H1 (cell line): ENCODE results near the gene HDX. TPM values are rescaled to one million over a fixed set of nuclear protein-coding genes. Genes with fewer than 3 reads are reported as not detected.

ENCODE experiments used
- CTBP2 ChIP-seq: IDR thresholded peaks from 2 replicates; pipeline ENCODE4 v1.7.0; 2011; ENCODE audit warnings: borderline replicate concordance, mild to moderate bottlenecking, moderate library complexity, mixed read lengths, low read length; ENCODE audit not compliant: insufficient read depth, insufficient read length
- GTF2F1 ChIP-seq: IDR thresholded peaks from 2 replicates; pipeline ENCODE4 v1.6.1; 2012; ENCODE audit warnings: low read depth, low read length, improper control_type of control experiment, borderline replicate concordance
- SIN3A ChIP-seq, 2 experiments: IDR thresholded peaks in 1 of 2; conservative IDR thresholded peaks in 1 of 2; 2 replicates each; pipeline ENCODE4 v1.6.1; 2011 to 2012; ENCODE audit warnings: low read length in 2 of 2, improper control_type of control experiment in 1 of 2, low read depth in 1 of 2, mild to moderate bottlenecking in 1 of 2
- SRF ChIP-seq: IDR thresholded peaks from 2 replicates; pipeline ENCODE4 v1.6.1; 2011; ENCODE audit warnings: mild to moderate bottlenecking, low read depth, low read length, moderate library complexity
- TEAD4 ChIP-seq: IDR thresholded peaks from 2 replicates; pipeline ENCODE4 v1.6.1; 2012; ENCODE audit warnings: low read depth, low read length, inconsistent platforms, mixed read lengths
- polyA plus RNA-seq, 7 experiments: library from polyadenylated mRNA; depleted of rRNA in 3 of 7; stranded (reverse) in 5 of 7; unstranded in 2 of 7; fragments of >200 nt in 5 of 7; fragments of 200-250 nt in 2 of 7; gene quantifications; 1 replicate in 5 of 7; 2 replicates in 1 of 7; 4 replicates in 1 of 7; pipeline versions ENCODE4 v1.2.1 to v1.2.3, GENCODE V29; 2011 to 2013; ENCODE audit warnings: missing spikeins in 2 of 7, mixed read lengths in 2 of 7
- total RNA-seq: library from RNA; stranded (reverse); fragmentation: NEBNext Ultra II Directional; extraction: Animal tissue kit (Norgen Biotek cat#: 25700); gene quantifications from 2 replicates; pipeline ENCODE4 v1.2.1, GENCODE V29; 2021

The HDX gene
- total and polyA plus RNA-seq, 2 of the 8 experiments (the other 6 are each of a cell fraction or from before 2014, with no cell fraction given): 0.54 to 10.2 TPM

DNA sequence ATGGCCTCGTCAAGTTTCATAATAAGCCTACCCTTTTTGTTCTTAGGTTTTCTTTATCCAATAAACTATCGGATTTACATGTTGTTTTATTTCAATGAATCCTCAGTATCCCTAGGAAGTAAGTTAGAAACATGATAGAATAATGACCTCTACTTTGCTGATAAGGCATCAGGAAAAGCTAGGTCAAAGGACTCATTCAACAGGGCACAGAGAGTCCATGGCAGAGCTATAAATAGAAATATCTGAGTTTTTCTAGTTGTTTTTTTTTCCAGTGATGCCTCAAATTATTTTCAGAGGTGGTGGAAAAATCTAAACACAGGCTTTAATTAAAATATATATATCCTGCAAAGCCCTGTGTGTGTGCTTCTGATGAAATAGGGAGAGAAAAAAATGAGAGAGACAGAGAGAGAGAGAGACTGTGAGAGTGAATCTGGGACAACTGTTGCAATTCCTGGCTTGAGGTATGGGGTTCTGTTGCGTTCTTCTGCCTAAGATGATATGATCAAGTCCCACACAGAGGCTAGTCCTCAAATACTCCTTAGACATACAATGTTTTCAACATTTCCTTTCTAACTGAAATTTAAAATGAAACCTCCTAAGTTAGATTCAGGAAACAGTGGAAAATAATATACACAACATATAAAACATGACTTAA is 139.9 kb downstream of the HDX start (continued):
- TF ChIP-seq SIN3A (conservative IDR thresholded peaks at IDR 0.05 in 1 of 2, IDR thresholded peaks at IDR 0.05 in 1 of 2; ENCODE audit: low read depth in 1 of 2, low read length in 2 of 2): no peak
- no peak for TF ChIP-seq SRF
- TF ChIP-seq CTBP2: no peak
- no peak for TF ChIP-seq GTF2F1
- TF ChIP-seq TEAD4: no peak
